SK-N-SH (cell line): Measurements from ENCODE around the gene NALCN. TPM values are rescaled to one million over a fixed set of nuclear protein-coding genes. Genes with fewer than 3 reads are reported as not detected.

ENCODE experiments used
- CTCF ChIA-PET: fragments of 300-600, 350-600 bp; formaldehyde crosslinking; extraction: SDS; loops from one replicate; lab custom pipeline; 2021; lab: Yijun Ruan, JAX
- POLR2A ChIA-PET: fragments of 350-600 bp; sonication (Branson Sonifier 250); formaldehyde crosslinking; extraction: SDS; loops from one replicate; lab custom pipeline; 2020; ENCODE audit warnings: antibody characterized with exemption, inconsistent platforms; lab: Yijun Ruan, JAX
- DNase-seq: peaks from one replicate; pipeline ENCODE4 v3.0.0; 2012
- H2AFZ ChIP-seq: fragments of 200-600 bp; sonication (generic); 2 replicates; pipeline ENCODE4 v1.8.1; 2016; ENCODE audit warnings: antibody characterized with exemption, mild to moderate bottlenecking, low read depth
- H3F3A ChIP-seq: fragments of 200-600 bp; sonication (generic); replicated peaks from 2 replicates; pipeline ENCODE3; 2016; ENCODE audit warnings: antibody characterized with exemption, mild to moderate bottlenecking; ENCODE audit not compliant: insufficient read depth
- H3K27ac ChIP-seq, 2 experiments: fragments of 200-500 bp in 1 of 2; fragments of 200-600 bp in 1 of 2; sonication (Bioruptor generic) in 1 of 2; sonication (generic), shearing (Covaris generic) in 1 of 2; 2 replicates each; pipeline versions ENCODE4 v1.5.1 to v1.6.1; 2014 to 2016; ENCODE audit warnings: low read depth in 2 of 2, inconsistent platforms in 1 of 2, low read length in 1 of 2, mild to moderate bottlenecking in 1 of 2, mixed read lengths in 1 of 2
- H3K27me3 ChIP-seq: fragments of 200-600 bp; sonication (generic), shearing (Covaris generic); 2 replicates; pipeline ENCODE4 v1.6.1; 2016; ENCODE audit warnings: mixed run types; ENCODE audit not compliant: insufficient read depth
- H3K36me3 ChIP-seq, 2 experiments: fragments of 200-500 bp in 1 of 2; fragments of 200-600 bp in 1 of 2; sonication (Bioruptor generic) in 1 of 2; sonication (generic) in 1 of 2; replicated peaks in 1 of 2; 2 replicates each; pipeline versions ENCODE3 to v1.5.1; 2014 to 2016; ENCODE audit warnings: low read length in 1 of 2, mild to moderate bottlenecking in 1 of 2; ENCODE audit not compliant: insufficient read depth in 2 of 2, control insufficient read depth in 1 of 2
- H3K4me1 ChIP-seq, 2 experiments: fragments of 200-500 bp in 1 of 2; fragments of 200-600 bp in 1 of 2; sonication (Bioruptor generic) in 1 of 2; sonication (generic), shearing (Covaris generic) in 1 of 2; 2 replicates each; pipeline versions ENCODE4 v1.5.1 to v1.6.1; 2014 to 2016; ENCODE audit warnings: low read depth in 1 of 2, low read length in 1 of 2, mixed run types in 1 of 2; ENCODE audit not compliant: insufficient read depth in 2 of 2, control insufficient read depth in 1 of 2
- H3K4me2 ChIP-seq: fragments of 200-600 bp; sonication (generic), shearing (Covaris generic); 2 replicates; pipeline ENCODE4 v1.6.1; 2017; ENCODE audit warnings: mixed run types
- H3K4me3 ChIP-seq, 2 experiments: fragments of 200-500 bp in 1 of 2; fragments of 200-600 bp in 1 of 2; sonication (Bioruptor generic) in 1 of 2; sonication (generic), shearing (Covaris generic) in 1 of 2; 2 replicates each; pipeline versions ENCODE4 v1.5.1 to v1.8.1; 2014 to 2016; ENCODE audit warnings: low read depth in 2 of 2, inconsistent platforms in 1 of 2, low read length in 1 of 2, mild to moderate bottlenecking in 1 of 2, mixed read lengths in 1 of 2, moderate library complexity in 1 of 2
- H3K79me2 ChIP-seq: fragments of 200-600 bp; sonication (generic); 2 replicates; pipeline ENCODE4 v1.8.1; 2017; ENCODE audit warnings: mild to moderate bottlenecking; ENCODE audit not compliant: insufficient read depth
- H3K9ac ChIP-seq: fragments of 200-600 bp; sonication (generic); 2 replicates; pipeline ENCODE4 v1.6.1; 2017; ENCODE audit warnings: mixed run types
- H3K9me2 ChIP-seq: fragments of 200-600 bp; sonication (generic); 2 replicates; pipeline ENCODE4 v1.6.1; 2017; ENCODE audit warnings: mixed run types
- H3K9me3 ChIP-seq: fragments of 200-600 bp; sonication (generic); 2 replicates; pipeline ENCODE4 v1.6.1; 2017; ENCODE audit warnings: mixed run types, mild to moderate bottlenecking, moderate library complexity
- H4K20me1 ChIP-seq: fragments of 200-600 bp; sonication (generic); 2 replicates; pipeline ENCODE4 v1.6.1; 2017; ENCODE audit warnings: mild to moderate bottlenecking, mixed run types; ENCODE audit not compliant: insufficient read depth
- ELF1 ChIP-seq: IDR thresholded peaks from 2 replicates; pipeline ENCODE4 v1.4.0; 2012
- EZH2phosphoT487 ChIP-seq: fragments of 200-600 bp; sonication (generic); IDR thresholded peaks from 2 replicates; pipeline ENCODE4 v1.6.1; 2017; ENCODE audit warnings: low read depth, mixed run types, mild to moderate bottlenecking, antibody characterized with exemption, moderate library complexity, borderline replicate concordance
- FOXJ3 ChIP-seq: sonication (generic); formaldehyde crosslinking; IDR thresholded peaks from 2 replicates; pipeline ENCODE4 v1.5.1; 2020; ENCODE audit warnings: mild to moderate bottlenecking, missing genetic modification reagents
- FOXM1 ChIP-seq: IDR thresholded peaks from 2 replicates; pipeline ENCODE4 v1.4.0; 2012; ENCODE audit warnings: low read depth, mild to moderate bottlenecking
- IRF3 ChIP-seq: fragments of 150-350 bp; IDR thresholded peaks from 2 replicates; pipeline ENCODE4 v1.6.1; 2016; ENCODE audit warnings: mild to moderate bottlenecking, low read depth, low read length
- NRF1 ChIP-seq: IDR thresholded peaks from 2 replicates; pipeline ENCODE4 v1.6.1; 2012; ENCODE audit warnings: low read depth, mild to moderate bottlenecking, low read length
- PBX3 ChIP-seq: IDR thresholded peaks from 2 replicates; pipeline ENCODE4; 2012
- POLR2AphosphoS5 ChIP-seq: IDR thresholded peaks from 2 replicates; pipeline ENCODE4 v1.6.1; 2012; ENCODE audit warnings: low read depth, low read length
- RAD21 ChIP-seq: IDR thresholded peaks from 2 replicates; pipeline ENCODE4 v1.6.1; 2012; ENCODE audit warnings: mild to moderate bottlenecking, low read length
- REST ChIP-seq: IDR thresholded peaks from 2 replicates; pipeline ENCODE4 v1.6.1; 2012; ENCODE audit warnings: mild to moderate bottlenecking, low read depth, low read length, moderate library complexity
- TAF1 ChIP-seq: IDR thresholded peaks from 2 replicates; pipeline ENCODE4 v1.6.1; 2012; ENCODE audit warnings: low read depth, mild to moderate bottlenecking, low read length, moderate library complexity, borderline replicate concordance
- TCF12 ChIP-seq: IDR thresholded peaks from 2 replicates; pipeline ENCODE4 v1.4.0; 2012
- polyA plus RNA-seq, 3 experiments: library from polyadenylated mRNA; depleted of rRNA; stranded (reverse); fragments of >200 nt; gene quantifications; 2 replicates each; pipeline ENCODE4 v1.2.3, GENCODE V29; 2012
- TF ChIP-seq, protein P1 (sequence below): fragments of 150-350 bp; IDR thresholded peaks from 2 replicates; pipeline ENCODE4 v1.6.1; 2017; ENCODE audit warnings: antibody characterized with exemption, low read length, low read depth, borderline replicate concordance

The NALCN gene
- polyA plus RNA-seq, 1 of the 3 experiments (the other 2 are of a cell fraction): 3.0 TPM

GRCh38 chr13:101452519-101453485 is 36.5 kb upstream of the NALCN start, which contains the start of gene ITGBL1 (continued):
- TF ChIP-seq REST (0 out of 2 replicates have a peak, but pooled peaks have one; percentile 11), IRF3 (no peak), TAF1 (no peak), EZH2phosphoT487 (no peak), FOXJ3 (no peak), TCF12 (peak; percentile 55), PBX3 (no peak; the same call in 1 of the 2 replicates)

- H3K27ac ChIP-seq: peak overlapping the region in 1 of 2 experiments; percentile 90; a peak in 3 of 4 replicates
- peak overlapping the region; percentile 92 for H3K4me2 ChIP-seq
- H3K4me3 ChIP-seq: peak overlapping the region; percentile 65 to 82; a peak in 3 of 4 replicates
- peaks cover 67% of the 10 kb centered on the region for H3F3A ChIP-seq
- peak overlapping the region; percentile 73 for H3K9ac ChIP-seq
- peaks cover 0 to 4% of the 10 kb centered on the region in 2 experiments for H3K36me3 ChIP-seq
- TF ChIP-seq POLR2AphosphoS5 (no peak), FOXM1 (no peak), PBX3 (no peak), RAD21 (no peak), IRF3 (no peak), ELF1 (no peak), NRF1 (no peak)
- TF ChIP-seq, protein P1, sequence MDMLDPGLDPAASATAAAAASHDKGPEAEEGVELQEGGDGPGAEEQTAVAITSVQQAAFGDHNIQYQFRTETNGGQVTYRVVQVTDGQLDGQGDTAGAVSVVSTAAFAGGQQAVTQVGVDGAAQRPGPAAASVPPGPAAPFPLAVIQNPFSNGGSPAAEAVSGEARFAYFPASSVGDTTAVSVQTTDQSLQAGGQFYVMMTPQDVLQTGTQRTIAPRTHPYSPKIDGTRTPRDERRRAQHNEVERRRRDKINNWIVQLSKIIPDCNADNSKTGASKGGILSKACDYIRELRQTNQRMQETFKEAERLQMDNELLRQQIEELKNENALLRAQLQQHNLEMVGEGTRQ: no peak
- CTCF ChIA-PET: interaction anchor here (1.3 kb wide), 1 partner anchor 9 kb away, joined by 3 read pairs; no protein-coding TSS in a partner anchor
- H4K20me1 ChIP-seq: no peaks in the 10 kb centered on the region
- POLR2A ChIA-PET: no interaction called here
- H3K79me2 ChIP-seq: peaks cover 49% of the 10 kb centered on the region
- no peak overlapping the region for H2AFZ ChIP-seq
- no peaks in the 10 kb centered on the region for H3K27me3 ChIP-seq
- no peaks in the 10 kb centered on the region for H3K9me3 ChIP-seq
- DNase-seq: no peak
- H3K9me2 ChIP-seq: no peaks in the 10 kb centered on the region
- H3K4me1 ChIP-seq: peaks cover 11 to 29% of the 10 kb centered on the region in 2 experiments
These were observed 35.3 kb upstream of the NALCN start for GRCh38 chr13:101451641-101452040.
